ENCODE data around the gene PLEKHH2. TPM values are rescaled to one million over a fixed set of nuclear protein-coding genes. Genes with fewer than 3 reads are reported as not detected.

PLEKHH2 gene
- total and polyA plus RNA-seq, 2 experiments from 2014 or later: 1.1 to 2.2 TPM

- in situ Hi-C loops (cut with MboI): no loop called here
- TF ChIP-seq EZH2phosphoT487 (IDR thresholded peaks at IDR 0.05; ENCODE audit: insufficient read depth, low read depth) (no peak), EZH2 (IDR thresholded peaks at IDR 0.05; ENCODE audit: insufficient read depth, poor library complexity, severe bottlenecking) (no peak)
- no peaks in the 10 kb centered on the region for H3K9me3 ChIP-seq (ENCODE audit: low read depth)
- peaks cover 12% of the 10 kb centered on the region for H3K4me1 ChIP-seq (ENCODE audit: insufficient read depth)
- H3K9ac ChIP-seq: no peak overlapping the region
- no peak overlapping the region for H3K4me3 ChIP-seq
- H3K27me3 ChIP-seq (replicated peaks; ENCODE audit: insufficient read depth): no peaks in the 10 kb centered on the region
- H3K9me2 ChIP-seq (ENCODE audit: insufficient read depth): no peaks in the 10 kb centered on the region
- H3F3A ChIP-seq (ENCODE audit: insufficient read depth): no peaks in the 10 kb centered on the region
- 8 to 15% methylated on average over 3 of the region's 3 CpGs for WGBS, 2 experiments (ENCODE audit: low coverage in 1 of 2, low lambda C conversion rate in 2 of 2, missing lambda C conversion rate in 2 of 2)
- H3K4me2 ChIP-seq (ENCODE audit: unreplicated experiment): no peak overlapping the region
- H3K27ac ChIP-seq: no peak overlapping the region
- no peaks in the 10 kb centered on the region for H3K79me2 ChIP-seq (ENCODE audit: insufficient read depth)
- no peak overlapping the region for H2AFZ ChIP-seq
- no peaks in the 10 kb centered on the region for H4K20me1 ChIP-seq (ENCODE audit: insufficient read depth)
- no peak for DNase-seq
- H3K36me3 ChIP-seq (ENCODE audit: low read depth): no peaks in the 10 kb centered on the region
These were observed 112.5 kb downstream of the PLEKHH2 start for GRCh38 chr2:43749583-43749982.

GRCh38 chr2:43751476-43751990 is 114.5 kb downstream of the PLEKHH2 start:
- TF ChIP-seq EZH2 (IDR thresholded peaks at IDR 0.05; ENCODE audit: insufficient read depth, poor library complexity, severe bottlenecking) (no peak), EZH2phosphoT487 (IDR thresholded peaks at IDR 0.05; ENCODE audit: insufficient read depth, low read depth) (no peak)
- H3K9me2 ChIP-seq (ENCODE audit: insufficient read depth): no peaks in the 10 kb centered on the region
- no peak overlapping the region for H2AFZ ChIP-seq
- H3F3A ChIP-seq (ENCODE audit: insufficient read depth): no peaks in the 10 kb centered on the region
- no peaks in the 10 kb centered on the region for H3K9me3 ChIP-seq (ENCODE audit: low read depth)
- no peak overlapping the region for H3K4me3 ChIP-seq
- H3K27ac ChIP-seq: no peak overlapping the region
- DNase-seq: no peak
- no peaks in the 10 kb centered on the region for H4K20me1 ChIP-seq (ENCODE audit: insufficient read depth)
- H3K4me1 ChIP-seq (ENCODE audit: insufficient read depth): no peaks in the 10 kb centered on the region
- in situ Hi-C loops (cut with MboI): no loop called here
- whole genome bisulfite sequencing, 2 experiments (ENCODE audit: low coverage in 1 of 2, low lambda C conversion rate in 2 of 2, missing lambda C conversion rate in 2 of 2): 96 to 98% methylated on average over 5 of the region's 5 CpGs
- H3K27me3 ChIP-seq (replicated peaks; ENCODE audit: insufficient read depth): no peaks in the 10 kb centered on the region
- H3K9ac ChIP-seq: no peak overlapping the region
- H3K36me3 ChIP-seq (ENCODE audit: low read depth): no peaks in the 10 kb centered on the region
- H3K79me2 ChIP-seq (ENCODE audit: insufficient read depth): no peaks in the 10 kb centered on the region
- no peak overlapping the region for H3K4me2 ChIP-seq (ENCODE audit: unreplicated experiment)

- Histone ChIP-seq H3K9me3 (ENCODE audit: low read depth) (no peaks in the 10 kb centered on the region), H3F3A (ENCODE audit: insufficient read depth) (no peaks in the 10 kb centered on the region), H3K9ac (no peak overlapping the region), H3K27me3 (replicated peaks; ENCODE audit: insufficient read depth) (no peaks in the 10 kb centered on the region), H3K79me2 (ENCODE audit: insufficient read depth) (no peaks in the 10 kb centered on the region), H3K4me2 (ENCODE audit: unreplicated experiment) (no peak overlapping the region), H4K20me1 (ENCODE audit: insufficient read depth) (no peaks in the 10 kb centered on the region), H3K27ac (no peak overlapping the region), H3K36me3 (ENCODE audit: low read depth) (no peaks in the 10 kb centered on the region), H3K4me1 (ENCODE audit: insufficient read depth) (no peaks in the 10 kb centered on the region), H3K4me3 (no peak overlapping the region), H3K9me2 (ENCODE audit: insufficient read depth) (no peaks in the 10 kb centered on the region), H2AFZ (no peak overlapping the region)
- DNase-seq: no peak
- in situ Hi-C loops (cut with MboI): no loop called here
- TF ChIP-seq EZH2phosphoT487 (IDR thresholded peaks at IDR 0.05; ENCODE audit: insufficient read depth, low read depth): no peak
These were observed 115.2 kb downstream of the PLEKHH2 start for GRCh38 chr2:43752302-43752701.

GRCh38 chr2:43754180-43754579 is 117.1 kb downstream of the PLEKHH2 start:
- Histone ChIP-seq H3F3A (ENCODE audit: insufficient read depth) (peaks cover 13% of the 10 kb centered on the region), H4K20me1 (ENCODE audit: insufficient read depth) (no peaks in the 10 kb centered on the region), H3K9me2 (ENCODE audit: insufficient read depth) (no peaks in the 10 kb centered on the region), H3K4me3 (no peak overlapping the region), H3K27me3 (replicated peaks; ENCODE audit: insufficient read depth) (no peaks in the 10 kb centered on the region), H3K4me2 (ENCODE audit: unreplicated experiment) (no peak overlapping the region), H3K4me1 (ENCODE audit: insufficient read depth) (peaks cover 12% of the 10 kb centered on the region), H2AFZ (no peak overlapping the region), H3K9me3 (ENCODE audit: low read depth) (no peaks in the 10 kb centered on the region), H3K36me3 (ENCODE audit: low read depth) (no peaks in the 10 kb centered on the region), H3K9ac (no peak overlapping the region), H3K27ac (no peak overlapping the region), H3K79me2 (ENCODE audit: insufficient read depth) (no peaks in the 10 kb centered on the region)
- 95 to 99% methylated on average over 7 of the region's 7 CpGs for WGBS, 2 experiments (ENCODE audit: low coverage in 1 of 2, low lambda C conversion rate in 2 of 2, missing lambda C conversion rate in 2 of 2)
- in situ Hi-C loops (cut with MboI): no loop called here
- TF ChIP-seq EZH2phosphoT487 (IDR thresholded peaks at IDR 0.05; ENCODE audit: insufficient read depth, low read depth) (no peak), EZH2 (IDR thresholded peaks at IDR 0.05; ENCODE audit: insufficient read depth, poor library complexity, severe bottlenecking) (no peak)
- no peak for DNase-seq

- Histone ChIP-seq H3K4me3 (0 out of 2 replicates have a peak overlapping the region, but pooled peaks have one; percentile 11), H3F3A (ENCODE audit: insufficient read depth) (peaks cover 22% of the 10 kb centered on the region), H3K9ac (peak overlapping the region; percentile 55), H3K9me2 (ENCODE audit: insufficient read depth) (no peaks in the 10 kb centered on the region), H3K36me3 (ENCODE audit: low read depth) (no peaks in the 10 kb centered on the region), H3K27me3 (replicated peaks; ENCODE audit: insufficient read depth) (no peaks in the 10 kb centered on the region), H3K4me1 (ENCODE audit: insufficient read depth) (peaks cover 21% of the 10 kb centered on the region), H3K27ac (peak overlapping the region; percentile 87), H3K4me2 (ENCODE audit: unreplicated experiment) (peak overlapping the region; percentile 72), H3K9me3 (ENCODE audit: low read depth) (no peaks in the 10 kb centered on the region), H4K20me1 (ENCODE audit: insufficient read depth) (no peaks in the 10 kb centered on the region), H3K79me2 (ENCODE audit: insufficient read depth) (no peaks in the 10 kb centered on the region), H2AFZ (peak overlapping the region; percentile 24; the same call in 1 of the 2 replicates)
- peak; percentile 78 for DNase-seq
- 0 to 1% methylated on average over 3 of the region's 3 CpGs for WGBS, 2 experiments (ENCODE audit: low coverage in 1 of 2, low lambda C conversion rate in 2 of 2, missing lambda C conversion rate in 2 of 2)
- TF ChIP-seq EZH2 (IDR thresholded peaks at IDR 0.05; ENCODE audit: insufficient read depth, poor library complexity, severe bottlenecking): no peak
- TF ChIP-seq EZH2phosphoT487 (IDR thresholded peaks at IDR 0.05; ENCODE audit: insufficient read depth, low read depth): no peak
- in situ Hi-C loops (cut with MboI): no loop called here
These were observed 121.7 kb downstream of the PLEKHH2 start for GRCh38 chr2:43758739-43759138.
